H1 (cell line): ENCODE data around the gene BICDL1. TPM values are rescaled to one million over a fixed set of nuclear protein-coding genes. Genes with fewer than 3 reads are reported as not detected.

Experiments
- CTCF ChIA-PET: fragments of 300-600 bp; sonication (Branson Sonifier 250); formaldehyde crosslinking; loops from one replicate; lab custom pipeline; 2021; ENCODE audit not compliant: partially characterized antibody; lab: Charles Lee
- POLR2A ChIA-PET: fragments of 300-600 bp; sonication (Branson Sonifier 250); formaldehyde crosslinking; loops from one replicate; lab custom pipeline; 2021; ENCODE audit warnings: inconsistent platforms; ENCODE audit not compliant: partially characterized antibody; lab: Charles Lee
- DNase-seq, 2 experiments: peaks; one replicate each; pipeline versions ENCODE4 v3.0.0 to v3.0.0-alpha.2; 2010 to 2022; ENCODE audit warnings: low spot score in 2 of 2, low read depth in 1 of 2, mixed read lengths in 1 of 2
- FAIRE-seq: peaks from 2 replicates; lab custom pipeline; 2011; peaks lifted over from hg19 to GRCh38; lab: Jason Lieb, UNC
- H2AFZ ChIP-seq: 2 replicates; pipeline ENCODE4 v1.8.1; 2012; ENCODE audit warnings: low read length, inconsistent platforms
- H2AK5ac ChIP-seq: 2 replicates; pipeline ENCODE4 v1.6.1; 2013; ENCODE audit warnings: low read depth, low read length
- H2BK120ac ChIP-seq: replicated peaks from 2 replicates; pipeline ENCODE3; 2013; ENCODE audit warnings: low read depth, low read length, inconsistent platforms
- H2BK12ac ChIP-seq: 2 replicates; pipeline ENCODE4 v1.6.1; 2013; ENCODE audit warnings: low read depth, low read length
- H2BK15ac ChIP-seq: 2 replicates; pipeline ENCODE4 v1.6.1; 2013; ENCODE audit warnings: low read length
- H2BK20ac ChIP-seq: 2 replicates; pipeline ENCODE4 v1.6.1; 2013; ENCODE audit warnings: low read length
- H2BK5ac ChIP-seq: 2 replicates; pipeline ENCODE4 v1.6.1; 2013; ENCODE audit warnings: low read depth, low read length
- H3K14ac ChIP-seq: 2 replicates; pipeline ENCODE4 v1.6.1; 2013; ENCODE audit warnings: inconsistent platforms; ENCODE audit not compliant: insufficient read length
- H3K18ac ChIP-seq: 2 replicates; pipeline ENCODE4 v1.6.1; 2013; ENCODE audit warnings: low read length; ENCODE audit errors: extremely low read depth
- H3K23ac ChIP-seq: 2 replicates; pipeline ENCODE4 v1.6.1; 2013; ENCODE audit warnings: inconsistent platforms; ENCODE audit not compliant: insufficient read length
- H3K23me2 ChIP-seq: 2 replicates; pipeline ENCODE4 v1.6.1; 2013; ENCODE audit warnings: low read depth, low read length
- H3K27ac ChIP-seq: 2 replicates; pipeline ENCODE4 v1.6.1; 2011; ENCODE audit warnings: low read depth, low read length, inconsistent platforms
- H3K27me3 ChIP-seq, 4 experiments: replicated peaks in 1 of 4; 1 replicate in 1 of 4; 2 replicates in 3 of 4; pipeline versions ENCODE4 v1.6.1 to v1.8.1; 2011 to 2013; ENCODE audit warnings: low read length in 3 of 4, mild to moderate bottlenecking in 3 of 4, inconsistent platforms in 2 of 4, mixed read lengths in 2 of 4, moderate library complexity in 1 of 4; ENCODE audit not compliant: control insufficient read depth in 3 of 4, insufficient read depth in 3 of 4; ENCODE audit errors: extremely low read depth in 1 of 4
- H3K36me3 ChIP-seq, 4 experiments: 2 replicates each; pipeline versions ENCODE4 v1.6.1 to v1.8.1; 2011 to 2013; ENCODE audit warnings: mild to moderate bottlenecking in 4 of 4, low read length in 3 of 4, moderate library complexity in 2 of 4, control low read depth in 1 of 4, inconsistent platforms in 1 of 4; ENCODE audit not compliant: insufficient read depth in 4 of 4, control insufficient read depth in 2 of 4
- H3K4ac ChIP-seq: replicated peaks from 2 replicates; pipeline ENCODE3; 2013; ENCODE audit warnings: low read length, low read depth, mixed read lengths, inconsistent platforms; ENCODE audit not compliant: insufficient read length
- H3K4me1 ChIP-seq, 4 experiments: replicated peaks in 1 of 4; 1 replicate in 1 of 4; 2 replicates in 3 of 4; pipeline versions ENCODE4 v1.6.1 to v1.8.1; 2011 to 2013; ENCODE audit warnings: low read length in 3 of 4, inconsistent platforms in 2 of 4, mixed read lengths in 1 of 4; ENCODE audit not compliant: insufficient read depth in 4 of 4, control insufficient read depth in 3 of 4
- H3K4me2 ChIP-seq, 2 experiments: 2 replicates each; pipeline versions ENCODE4 v1.6.1 to v1.8.1; 2011 to 2013; ENCODE audit warnings: low read depth in 2 of 2, low read length in 2 of 2, control low read depth in 1 of 2, inconsistent platforms in 1 of 2, mild to moderate bottlenecking in 1 of 2; ENCODE audit not compliant: insufficient read depth in 1 of 2
- H3K4me3 ChIP-seq, 4 experiments: fragments of 200-600, 300-600 bp in 1 of 4; sonication (generic), shearing (Covaris generic), sonication (Bioruptor Twin) in 1 of 4; 2 replicates each; pipeline versions ENCODE4 v1.5.1 to v1.8.1; 2011 to 2016; ENCODE audit warnings: low read length in 4 of 4, low read depth in 3 of 4, control low read depth in 2 of 4, inconsistent platforms in 2 of 4, mild to moderate bottlenecking in 2 of 4, mixed read lengths in 1 of 4, moderate library complexity in 1 of 4; ENCODE audit not compliant: insufficient read depth in 2 of 4; ENCODE audit errors: extremely low read depth in 1 of 4
- H3K56ac ChIP-seq: replicated peaks from 2 replicates; pipeline ENCODE3; 2013; ENCODE audit warnings: low read depth, mild to moderate bottlenecking, mixed read lengths, low read length, inconsistent platforms; ENCODE audit not compliant: insufficient read length
- H3K79me1 ChIP-seq: 2 replicates; pipeline ENCODE4 v1.6.1; 2013; ENCODE audit warnings: low read depth, low read length, control low read depth
- H3K79me2 ChIP-seq, 2 experiments: 2 replicates each; pipeline versions ENCODE4 v1.6.1 to v1.8.1; 2012 to 2013; ENCODE audit warnings: low read length in 2 of 2, mild to moderate bottlenecking in 2 of 2, inconsistent platforms in 1 of 2; ENCODE audit not compliant: insufficient read depth in 2 of 2, control insufficient read depth in 1 of 2
- H3K9ac ChIP-seq, 4 experiments: replicated peaks in 1 of 4; 1 replicate in 1 of 4; 2 replicates in 3 of 4; pipeline versions ENCODE4 v1.6.1 to v1.8.1; 2011 to 2013; ENCODE audit warnings: low read depth in 3 of 4, low read length in 3 of 4, control low read depth in 2 of 4, mild to moderate bottlenecking in 2 of 4, moderate library complexity in 2 of 4, inconsistent platforms in 1 of 4; ENCODE audit errors: extremely low read depth in 1 of 4
- H3K9me3 ChIP-seq, 2 experiments: 2 replicates each; pipeline versions ENCODE4 v1.6.1 to v1.8.1; 2012 to 2013; ENCODE audit warnings: mild to moderate bottlenecking in 2 of 2, moderate library complexity in 2 of 2, control low read depth in 1 of 2, inconsistent platforms in 1 of 2, low read depth in 1 of 2, low read length in 1 of 2, mixed read lengths in 1 of 2; ENCODE audit not compliant: insufficient read depth in 2 of 2
- H4K20me1 ChIP-seq, 2 experiments: replicated peaks in 1 of 2; 2 replicates each; pipeline versions ENCODE3 to v1.8.1; 2011 to 2013; ENCODE audit warnings: inconsistent platforms in 2 of 2, low read length in 2 of 2, mild to moderate bottlenecking in 1 of 2; ENCODE audit not compliant: insufficient read depth in 2 of 2, control insufficient read depth in 1 of 2
- H4K5ac ChIP-seq: 2 replicates; pipeline ENCODE4 v1.6.1; 2013; ENCODE audit warnings: low read length, low read depth, mixed read lengths, inconsistent platforms; ENCODE audit not compliant: insufficient read length
- H4K8ac ChIP-seq: 2 replicates; pipeline ENCODE4 v1.8.0; 2013; ENCODE audit warnings: mild to moderate bottlenecking, moderate library complexity, low read length, inconsistent platforms; ENCODE audit not compliant: insufficient read depth; ENCODE audit errors: extremely low read depth
- H4K91ac ChIP-seq: replicated peaks from 2 replicates; pipeline ENCODE3; 2013; ENCODE audit warnings: low read length, mixed read lengths, inconsistent platforms; ENCODE audit not compliant: insufficient read length
- BCL11A ChIP-seq, 2 experiments: IDR thresholded peaks; one replicate each; pipeline ENCODE4 v1.6.1; 2011; ENCODE audit warnings: low read depth in 2 of 2, low read length in 2 of 2, mild to moderate bottlenecking in 2 of 2
- CBX5 ChIP-seq: fragments of 300-800, 300-1000 bp; sonication (generic); IDR thresholded peaks from 2 replicates; pipeline ENCODE4 v1.7.1; 2016; ENCODE audit warnings: antibody characterized with exemption, low read length, low read depth
- CHD2 ChIP-seq: IDR thresholded peaks from 2 replicates; pipeline ENCODE4 v1.6.1; 2012; ENCODE audit warnings: low read length, improper control_type of control experiment
- CTBP2 ChIP-seq: IDR thresholded peaks from 2 replicates; pipeline ENCODE4 v1.7.0; 2011; ENCODE audit warnings: borderline replicate concordance, mild to moderate bottlenecking, moderate library complexity, mixed read lengths, low read length; ENCODE audit not compliant: insufficient read depth, insufficient read length
- E2F6 ChIP-seq: IDR thresholded peaks from 2 replicates; pipeline ENCODE4 v1.6.1; 2012; ENCODE audit warnings: inconsistent platforms
- EGR1 ChIP-seq: IDR thresholded peaks from 2 replicates; pipeline ENCODE4 v1.6.1; 2011; ENCODE audit warnings: low read depth, low read length, borderline replicate concordance
- EZH2 ChIP-seq: fragments of 200-600 bp; sonication (generic); IDR thresholded peaks from 2 replicates; pipeline ENCODE4 v1.7.1; 2012; ENCODE audit warnings: low read depth, mild to moderate bottlenecking, moderate library complexity, low read length, inconsistent platforms; ENCODE audit not compliant: severe bottlenecking
- HDAC2 ChIP-seq, 2 experiments: fragments of 300-600 bp in 1 of 2; sonication (generic) in 1 of 2; IDR thresholded peaks; 2 replicates each; pipeline ENCODE4 v1.6.1; 2011 to 2012; ENCODE audit warnings: low read depth in 2 of 2, low read length in 2 of 2, mild to moderate bottlenecking in 2 of 2, moderate library complexity in 2 of 2, borderline replicate concordance in 1 of 2, inconsistent platforms in 1 of 2
- KDM1A ChIP-seq: fragments of 200-600, 300-600 bp; sonication (generic); IDR thresholded peaks from 2 replicates; pipeline ENCODE4 v1.7.1; 2016; ENCODE audit warnings: mild to moderate bottlenecking, low read length, borderline replicate concordance
- POLR2A ChIP-seq, 2 experiments: IDR thresholded peaks; 1 replicate in 1 of 2; 2 replicates in 1 of 2; pipeline ENCODE4 v1.6.1; 2011; ENCODE audit warnings: low read depth in 2 of 2, low read length in 2 of 2, mild to moderate bottlenecking in 2 of 2; ENCODE audit errors: control extremely low read depth in 1 of 2
- RXRA ChIP-seq: IDR thresholded peaks from 2 replicates; pipeline ENCODE4 v1.6.1; 2011; ENCODE audit warnings: low read depth, mild to moderate bottlenecking, low read length, moderate library complexity; ENCODE audit not compliant: insufficient read depth
- SP2 ChIP-seq: IDR thresholded peaks from 2 replicates; pipeline ENCODE4 v1.6.1; 2012; ENCODE audit warnings: mild to moderate bottlenecking, low read length, inconsistent platforms
- TBP ChIP-seq: IDR thresholded peaks from 2 replicates; pipeline ENCODE4 v1.6.1; 2011; ENCODE audit warnings: low read depth, low read length, improper control_type of control experiment
- WGBS, 2 experiments: shearing (Covaris generic) in 1 of 2; methylation state at CpG; one replicate each; pipeline versions ENCODE4 v1.1.6 to v1.1.7; 2013 to 2015; ENCODE audit warnings: low lambda C conversion rate in 2 of 2, mixed read lengths in 2 of 2, inconsistent platforms in 1 of 2, low coverage in 1 of 2, missing lambda C conversion rate in 1 of 2; ENCODE audit not compliant: insufficient replicate concordance in 2 of 2, insufficient coverage in 1 of 2, insufficient read length in 1 of 2; ENCODE audit errors: extremely low coverage in 1 of 2, missing lambda C conversion rate in 1 of 2; 5-methylcytosine and 5-hydroxymethylcytosine counted together
- polyA plus RNA-seq, 7 experiments: library from polyadenylated mRNA; depleted of rRNA in 3 of 7; stranded (reverse) in 5 of 7; unstranded in 2 of 7; fragments of >200 nt in 5 of 7; fragments of 200-250 nt in 2 of 7; gene quantifications; 1 replicate in 5 of 7; 2 replicates in 1 of 7; 4 replicates in 1 of 7; pipeline versions ENCODE4 v1.2.1 to v1.2.3, GENCODE V29; 2011 to 2013; ENCODE audit warnings: missing spikeins in 2 of 7, mixed read lengths in 2 of 7
- total RNA-seq: library from RNA; stranded (reverse); fragmentation: NEBNext Ultra II Directional; extraction: Animal tissue kit (Norgen Biotek cat#: 25700); gene quantifications from 2 replicates; pipeline ENCODE4 v1.2.1, GENCODE V29; 2021

BICDL1 gene
- total and polyA plus RNA-seq, 2 of the 8 experiments (the other 6 are each of a cell fraction or from before 2014, with no cell fraction given) = 17.2 to 25.9 TPM

GRCh38 chr12:120096671-120097202 is 107.7 kb downstream of the BICDL1 start:
- DNase-seq = no peak
- H3K14ac ChIP-seq = no peak overlapping the region
- H4K20me1 ChIP-seq = peaks cover 6 to 11% of the 10 kb centered on the region in 2 experiments
- no peak overlapping the region for H3K18ac ChIP-seq
- H2BK15ac ChIP-seq = 0 out of 2 replicates have a peak overlapping the region, but pooled peaks have one; percentile 29
- H3K23ac ChIP-seq = no peak overlapping the region
- peaks cover 0 to 12% of the 10 kb centered on the region in 2 experiments; a peak in 3 of 4 replicates for H3K79me2 ChIP-seq
- no peak overlapping the region for H2BK20ac ChIP-seq
- H3K36me3 ChIP-seq = peaks cover 0 to 12% (median 8%) of the 10 kb centered on the region in 4 experiments; a peak in 6 of 8 replicates
- ChIA-PET POLR2A (interaction anchor here (0.9 to 11.7 kb wide), 9 partner anchors 8 to 104 kb away, joined by 3 to 96 read pairs (median 4); partner anchors contain the start of genes RAB35 and RPLP0), CTCF (no interaction called here)
- H3K27ac ChIP-seq = no peak overlapping the region
- no peaks in the 10 kb centered on the region for H3K9me3 ChIP-seq
- no peak overlapping the region for H3K4ac ChIP-seq
- H2BK120ac ChIP-seq = no peak overlapping the region
- H4K8ac ChIP-seq = no peak overlapping the region
- no peaks in the 10 kb centered on the region for H3K27me3 ChIP-seq
- H2AK5ac ChIP-seq = no peak overlapping the region
- H3K4me3 ChIP-seq = no peak overlapping the region
- peaks cover 6 to 32% (median 27%) of the 10 kb centered on the region in 4 experiments for H3K4me1 ChIP-seq
- H2BK5ac ChIP-seq = no peak overlapping the region
- H2AFZ ChIP-seq = no peak overlapping the region
- no peak overlapping the region for H3K56ac ChIP-seq
- no peak for FAIRE-seq
- no peak overlapping the region for H3K4me2 ChIP-seq
- no peak overlapping the region for H4K5ac ChIP-seq
- H4K91ac ChIP-seq = no peak overlapping the region
- H3K23me2 ChIP-seq = no peaks in the 10 kb centered on the region
- 96% methylated on average over 26 of the region's 34 CpGs; no CpG with 5 or more reads in 1 of the 2 experiments for WGBS, 2 experiments
- no peak overlapping the region for H2BK12ac ChIP-seq
- H3K79me1 ChIP-seq = peaks cover 6% of the 10 kb centered on the region; the same call in 1 of the 2 replicates
- H3K9ac ChIP-seq = no peak overlapping the region
- TF ChIP-seq CTBP2 (no peak), SP2 (no peak), CHD2 (no peak), HDAC2 (IDR thresholded peaks at IDR 0.05; ENCODE audit: borderline replicate concordance in 1 of 2, low read depth in 2 of 2, low read length in 2 of 2) (no peak), POLR2A (IDR thresholded peaks at IDR 0.05; ENCODE audit: control extremely low read depth in 1 of 2, low read depth in 2 of 2, low read length in 2 of 2) (no peak), TBP (no peak), KDM1A (no peak), EZH2 (no peak), BCL11A (IDR thresholded peaks at IDR 0.05; ENCODE audit: low read depth in 2 of 2, low read length in 2 of 2) (no peak), CBX5 (no peak), E2F6 (no peak), EGR1 (no peak), RXRA (no peak)
